Panc1 (cell line): ENCODE results near the gene DTYMK. TPM values are rescaled to one million over a fixed set of nuclear protein-coding genes. Genes with fewer than 3 reads are reported as not detected.

ENCODE experiments used
- ATAC-seq: fragments of 200-7000 bp; cut with Tn5 transposase; 2 replicates; pipeline ENCODE4 v1.9.1; 2020; ENCODE audit warnings: mild to moderate bottlenecking, moderate library complexity
- BruUV-seq: library from RNA; stranded (reverse); fragments of 400-500 nt; replicated peaks from 2 replicates; lab custom pipeline; 2021; lab: Mats Ljungman, UMichigan
- CTCF ChIA-PET: fragments of 300-600 bp; sonication (Branson Sonifier 250); formaldehyde crosslinking; loops from one replicate; lab custom pipeline; 2022; ENCODE audit warnings: antibody characterized with exemption; lab: Charles Lee
- POLR2A ChIA-PET: fragments of 300-600 bp; sonication (Branson Sonifier 250); formaldehyde crosslinking; loops from one replicate; lab custom pipeline; 2022; ENCODE audit warnings: antibody characterized with exemption; lab: Charles Lee
- DNase-seq: peaks from one replicate; pipeline ENCODE4 v3.0.0-alpha.2; 2010; ENCODE audit warnings: low read depth, low spot score
- H3K27ac ChIP-seq: 2 replicates; pipeline ENCODE4 v1.5.1; 2011; ENCODE audit warnings: mild to moderate bottlenecking, low read length, inconsistent platforms
- H3K27me3 ChIP-seq: fragments of 200-500 bp; sonication (Bioruptor generic); 2 replicates; pipeline ENCODE4 v1.6.0; 2014; ENCODE audit warnings: low read length, inconsistent platforms; ENCODE audit not compliant: control insufficient read depth, insufficient read depth
- H3K36me3 ChIP-seq: fragments of 200-500 bp; sonication (Bioruptor generic); 2 replicates; pipeline ENCODE4 v1.5.1; 2014; ENCODE audit warnings: inconsistent platforms, mild to moderate bottlenecking, low read length, moderate library complexity; ENCODE audit not compliant: control insufficient read depth, insufficient read depth
- H3K4me1 ChIP-seq: 2 replicates; pipeline ENCODE4 v1.5.1; 2011; ENCODE audit warnings: inconsistent platforms, mild to moderate bottlenecking, low read length, moderate library complexity; ENCODE audit not compliant: control insufficient read depth, insufficient read depth
- H3K4me3 ChIP-seq, 2 experiments: 2 replicates each; pipeline ENCODE4 v1.5.1; 2011 to 2012; ENCODE audit warnings: low read depth in 2 of 2, low read length in 2 of 2, mild to moderate bottlenecking in 2 of 2, inconsistent platforms in 1 of 2, moderate library complexity in 1 of 2
- H3K9me3 ChIP-seq: fragments of 200-500 bp; sonication (Bioruptor generic); 2 replicates; pipeline ENCODE4 v1.5.1; 2014; ENCODE audit warnings: low read depth, mild to moderate bottlenecking, inconsistent platforms, low read length, moderate library complexity; ENCODE audit not compliant: control insufficient read depth, insufficient read depth
- POLR2AphosphoS5 ChIP-seq: IDR thresholded peaks from 2 replicates; pipeline ENCODE4 v1.6.1; 2012; ENCODE audit warnings: mild to moderate bottlenecking, low read depth, low read length, moderate library complexity
- SIN3A ChIP-seq: IDR thresholded peaks from 2 replicates; pipeline ENCODE4 v1.6.1; 2012; ENCODE audit warnings: low read depth, mild to moderate bottlenecking, low read length, moderate library complexity, borderline replicate concordance; ENCODE audit not compliant: insufficient read depth
- TCF7L2 ChIP-seq: IDR thresholded peaks from 2 replicates; pipeline ENCODE4 v1.6.1; 2011; ENCODE audit warnings: mild to moderate bottlenecking, low read depth, low read length, inconsistent platforms
- in situ Hi-C: cut with HindIII; loops from 2 replicates; pipeline ENCODE4 v1.10.0; 2016; ENCODE audit warnings: low sequenced_read_pairs, low pct_unique_long_range_greater_than_20kb
- intact Hi-C: fragments of 100-400 bp; cut with micrococcal nuclease; formaldehyde crosslinking; loops from one replicate; pipeline ENCODE4 v1.10.0; 2022; ENCODE audit not compliant: unreplicated experiment
- total RNA-seq: library from RNA; stranded (reverse); gene quantifications from one replicate; pipeline ENCODE4 v1.2.1, GENCODE V29; 2021; ENCODE audit not compliant: unreplicated experiment
- TF ChIP-seq, protein P1 (sequence below), 2 experiments: IDR thresholded peaks; 2 replicates each; pipeline ENCODE4 v1.6.1; 2011 to 2012; ENCODE audit warnings: low read depth in 2 of 2, control low read depth in 1 of 2, low read length in 1 of 2, mild to moderate bottlenecking in 1 of 2, moderate library complexity in 1 of 2; ENCODE audit not compliant: insufficient read depth in 1 of 2
- TF ChIP-seq, protein P2 (sequence below): fragments of 450-650 bp; IDR thresholded peaks from 2 replicates; pipeline ENCODE4 v1.5.1; 2017; ENCODE audit warnings: mild to moderate bottlenecking

DTYMK gene
- total RNA-seq, 1 experiment from 2014 or later, result 122 TPM

DNA sequence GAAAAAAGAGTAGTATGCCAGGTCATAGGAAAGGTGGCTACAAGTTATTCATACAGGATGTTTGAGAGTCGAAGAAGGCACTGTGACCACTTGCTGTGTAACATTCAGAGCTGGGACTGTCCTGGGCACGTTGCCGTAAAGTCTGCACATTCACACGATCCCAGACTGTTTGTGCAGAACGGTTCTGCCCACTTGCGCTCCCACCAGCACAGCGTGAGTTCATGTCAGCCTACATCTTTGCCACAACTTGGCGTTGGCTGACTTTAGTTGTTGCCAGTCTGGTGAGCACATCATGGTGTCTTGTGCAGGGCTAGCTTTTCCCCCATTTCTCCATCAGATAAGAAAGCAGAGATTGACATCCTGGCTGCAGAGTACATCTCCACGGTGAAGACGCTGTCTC lies 22.3 kb upstream of the DTYMK start:
- ATAC-seq (no peak), DNase-seq (no peak)
- intact Hi-C loops, result no loop called here
- CTCF ChIA-PET, result no interaction called here
- Histone ChIP-seq H3K27ac (no peak overlapping the region), H3K4me1 (no peaks in the 10 kb centered on the region), H3K36me3 (peaks cover 6% of the 10 kb centered on the region), H3K27me3 (no peaks in the 10 kb centered on the region), H3K9me3 (no peaks in the 10 kb centered on the region), H3K4me3 (no peak overlapping the region)
- POLR2A ChIA-PET, result no interaction called here
- no peak for TF ChIP-seq TCF7L2
- no peak for TF ChIP-seq SIN3A
- TF ChIP-seq, protein P1, sequence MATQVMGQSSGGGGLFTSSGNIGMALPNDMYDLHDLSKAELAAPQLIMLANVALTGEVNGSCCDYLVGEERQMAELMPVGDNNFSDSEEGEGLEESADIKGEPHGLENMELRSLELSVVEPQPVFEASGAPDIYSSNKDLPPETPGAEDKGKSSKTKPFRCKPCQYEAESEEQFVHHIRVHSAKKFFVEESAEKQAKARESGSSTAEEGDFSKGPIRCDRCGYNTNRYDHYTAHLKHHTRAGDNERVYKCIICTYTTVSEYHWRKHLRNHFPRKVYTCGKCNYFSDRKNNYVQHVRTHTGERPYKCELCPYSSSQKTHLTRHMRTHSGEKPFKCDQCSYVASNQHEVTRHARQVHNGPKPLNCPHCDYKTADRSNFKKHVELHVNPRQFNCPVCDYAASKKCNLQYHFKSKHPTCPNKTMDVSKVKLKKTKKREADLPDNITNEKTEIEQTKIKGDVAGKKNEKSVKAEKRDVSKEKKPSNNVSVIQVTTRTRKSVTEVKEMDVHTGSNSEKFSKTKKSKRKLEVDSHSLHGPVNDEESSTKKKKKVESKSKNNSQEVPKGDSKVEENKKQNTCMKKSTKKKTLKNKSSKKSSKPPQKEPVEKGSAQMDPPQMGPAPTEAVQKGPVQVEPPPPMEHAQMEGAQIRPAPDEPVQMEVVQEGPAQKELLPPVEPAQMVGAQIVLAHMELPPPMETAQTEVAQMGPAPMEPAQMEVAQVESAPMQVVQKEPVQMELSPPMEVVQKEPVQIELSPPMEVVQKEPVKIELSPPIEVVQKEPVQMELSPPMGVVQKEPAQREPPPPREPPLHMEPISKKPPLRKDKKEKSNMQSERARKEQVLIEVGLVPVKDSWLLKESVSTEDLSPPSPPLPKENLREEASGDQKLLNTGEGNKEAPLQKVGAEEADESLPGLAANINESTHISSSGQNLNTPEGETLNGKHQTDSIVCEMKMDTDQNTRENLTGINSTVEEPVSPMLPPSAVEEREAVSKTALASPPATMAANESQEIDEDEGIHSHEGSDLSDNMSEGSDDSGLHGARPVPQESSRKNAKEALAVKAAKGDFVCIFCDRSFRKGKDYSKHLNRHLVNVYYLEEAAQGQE (IDR thresholded peaks at IDR 0.05; ENCODE audit: insufficient read depth in 1 of 2, low read depth in 2 of 2, low read length in 1 of 2), result no peak
- TF ChIP-seq POLR2AphosphoS5, result no peak
- TF ChIP-seq, protein P2, sequence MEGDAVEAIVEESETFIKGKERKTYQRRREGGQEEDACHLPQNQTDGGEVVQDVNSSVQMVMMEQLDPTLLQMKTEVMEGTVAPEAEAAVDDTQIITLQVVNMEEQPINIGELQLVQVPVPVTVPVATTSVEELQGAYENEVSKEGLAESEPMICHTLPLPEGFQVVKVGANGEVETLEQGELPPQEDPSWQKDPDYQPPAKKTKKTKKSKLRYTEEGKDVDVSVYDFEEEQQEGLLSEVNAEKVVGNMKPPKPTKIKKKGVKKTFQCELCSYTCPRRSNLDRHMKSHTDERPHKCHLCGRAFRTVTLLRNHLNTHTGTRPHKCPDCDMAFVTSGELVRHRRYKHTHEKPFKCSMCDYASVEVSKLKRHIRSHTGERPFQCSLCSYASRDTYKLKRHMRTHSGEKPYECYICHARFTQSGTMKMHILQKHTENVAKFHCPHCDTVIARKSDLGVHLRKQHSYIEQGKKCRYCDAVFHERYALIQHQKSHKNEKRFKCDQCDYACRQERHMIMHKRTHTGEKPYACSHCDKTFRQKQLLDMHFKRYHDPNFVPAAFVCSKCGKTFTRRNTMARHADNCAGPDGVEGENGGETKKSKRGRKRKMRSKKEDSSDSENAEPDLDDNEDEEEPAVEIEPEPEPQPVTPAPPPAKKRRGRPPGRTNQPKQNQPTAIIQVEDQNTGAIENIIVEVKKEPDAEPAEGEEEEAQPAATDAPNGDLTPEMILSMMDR, result no peak
- BruUV-seq, result no TSS peak
- in situ Hi-C loops, result no loop called here

DNA sequence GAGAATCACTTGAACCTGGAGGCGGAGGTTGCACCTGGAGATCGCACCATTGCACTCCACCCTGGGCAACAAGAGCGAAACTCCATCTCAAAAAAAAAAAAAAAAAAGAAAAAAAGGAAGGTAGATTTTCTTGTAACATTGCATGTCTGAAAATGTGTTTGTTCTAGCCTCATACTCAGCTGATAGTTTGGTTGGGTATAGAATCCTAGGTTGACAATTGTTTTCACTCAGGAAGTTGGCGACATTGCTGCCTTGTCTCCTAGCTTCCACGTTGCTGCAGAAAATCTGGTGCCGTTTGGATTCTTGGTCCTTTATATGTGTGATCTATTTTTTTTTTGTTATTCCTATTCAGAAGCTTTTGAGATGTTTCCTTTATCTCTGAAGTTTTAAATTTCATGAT lies 19.9 kb upstream of the DTYMK start:
- Histone ChIP-seq H3K4me1 (peaks cover 6% of the 10 kb centered on the region), H3K36me3 (peaks cover 6% of the 10 kb centered on the region; the same call in 1 of the 2 replicates), H3K27me3 (no peaks in the 10 kb centered on the region), H3K9me3 (no peaks in the 10 kb centered on the region), H3K27ac (no peak overlapping the region), H3K4me3 (no peak overlapping the region)
- ChIA-PET POLR2A (interaction anchor here (0.7 kb wide), 1 partner anchor 10 kb away, joined by 3 read pairs; no protein-coding TSS in a partner anchor), CTCF (interaction anchor here (0.6 to 0.7 kb wide), 2 partner anchors 129 to 169 kb away, joined by 5 to 8 read pairs; no protein-coding TSS in a partner anchor)
- in situ Hi-C loops, result no loop called here
- TF ChIP-seq, protein P1 (IDR thresholded peaks at IDR 0.05; ENCODE audit: insufficient read depth in 1 of 2, low read depth in 2 of 2, low read length in 1 of 2), result no peak
- TF ChIP-seq SIN3A (no peak), POLR2AphosphoS5 (no peak), TCF7L2 (no peak)
- TF ChIP-seq, protein P2, result no peak
- intact Hi-C loops, result no loop called here
- no peak for ATAC-seq
- DNase-seq, result no peak
- no TSS peak for BruUV-seq
